ENCODE results near the gene H2BK1.

H2BK1 gene

DNA sequence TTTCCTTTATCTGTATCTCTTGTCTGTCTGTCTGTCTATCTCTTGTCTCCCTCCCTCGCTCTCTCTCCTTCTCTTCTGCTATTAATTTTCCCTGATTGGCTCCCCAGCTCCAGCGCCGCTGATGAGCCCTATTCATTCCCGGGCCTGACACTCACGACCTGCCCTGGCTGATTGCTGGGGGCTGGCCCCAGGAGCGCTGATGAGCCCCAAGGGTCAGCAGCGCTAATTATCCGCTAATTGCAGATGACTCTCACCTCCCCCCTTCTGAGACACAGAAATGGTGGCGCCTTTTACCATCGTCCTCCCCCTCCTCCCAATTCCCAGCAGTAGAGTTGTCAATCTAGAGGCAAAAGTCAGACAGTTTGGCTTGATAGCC lies 41.5 kb downstream of the H2BK1 start:
- TF ChIP-seq, protein P1, sequence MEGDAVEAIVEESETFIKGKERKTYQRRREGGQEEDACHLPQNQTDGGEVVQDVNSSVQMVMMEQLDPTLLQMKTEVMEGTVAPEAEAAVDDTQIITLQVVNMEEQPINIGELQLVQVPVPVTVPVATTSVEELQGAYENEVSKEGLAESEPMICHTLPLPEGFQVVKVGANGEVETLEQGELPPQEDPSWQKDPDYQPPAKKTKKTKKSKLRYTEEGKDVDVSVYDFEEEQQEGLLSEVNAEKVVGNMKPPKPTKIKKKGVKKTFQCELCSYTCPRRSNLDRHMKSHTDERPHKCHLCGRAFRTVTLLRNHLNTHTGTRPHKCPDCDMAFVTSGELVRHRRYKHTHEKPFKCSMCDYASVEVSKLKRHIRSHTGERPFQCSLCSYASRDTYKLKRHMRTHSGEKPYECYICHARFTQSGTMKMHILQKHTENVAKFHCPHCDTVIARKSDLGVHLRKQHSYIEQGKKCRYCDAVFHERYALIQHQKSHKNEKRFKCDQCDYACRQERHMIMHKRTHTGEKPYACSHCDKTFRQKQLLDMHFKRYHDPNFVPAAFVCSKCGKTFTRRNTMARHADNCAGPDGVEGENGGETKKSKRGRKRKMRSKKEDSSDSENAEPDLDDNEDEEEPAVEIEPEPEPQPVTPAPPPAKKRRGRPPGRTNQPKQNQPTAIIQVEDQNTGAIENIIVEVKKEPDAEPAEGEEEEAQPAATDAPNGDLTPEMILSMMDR (IDR thresholded peaks at IDR 0.05; ENCODE audit: low read depth, low read length) = no peak
- H3K4me3 ChIP-seq (ENCODE audit: low read depth, low read length) = no peak overlapping the region
- in situ Hi-C loops (cut with HindIII; ENCODE audit: low sequenced_read_pairs) = no loop called here
- DNase-seq (ENCODE audit: low read depth, low spot score) = no peak

DNA sequence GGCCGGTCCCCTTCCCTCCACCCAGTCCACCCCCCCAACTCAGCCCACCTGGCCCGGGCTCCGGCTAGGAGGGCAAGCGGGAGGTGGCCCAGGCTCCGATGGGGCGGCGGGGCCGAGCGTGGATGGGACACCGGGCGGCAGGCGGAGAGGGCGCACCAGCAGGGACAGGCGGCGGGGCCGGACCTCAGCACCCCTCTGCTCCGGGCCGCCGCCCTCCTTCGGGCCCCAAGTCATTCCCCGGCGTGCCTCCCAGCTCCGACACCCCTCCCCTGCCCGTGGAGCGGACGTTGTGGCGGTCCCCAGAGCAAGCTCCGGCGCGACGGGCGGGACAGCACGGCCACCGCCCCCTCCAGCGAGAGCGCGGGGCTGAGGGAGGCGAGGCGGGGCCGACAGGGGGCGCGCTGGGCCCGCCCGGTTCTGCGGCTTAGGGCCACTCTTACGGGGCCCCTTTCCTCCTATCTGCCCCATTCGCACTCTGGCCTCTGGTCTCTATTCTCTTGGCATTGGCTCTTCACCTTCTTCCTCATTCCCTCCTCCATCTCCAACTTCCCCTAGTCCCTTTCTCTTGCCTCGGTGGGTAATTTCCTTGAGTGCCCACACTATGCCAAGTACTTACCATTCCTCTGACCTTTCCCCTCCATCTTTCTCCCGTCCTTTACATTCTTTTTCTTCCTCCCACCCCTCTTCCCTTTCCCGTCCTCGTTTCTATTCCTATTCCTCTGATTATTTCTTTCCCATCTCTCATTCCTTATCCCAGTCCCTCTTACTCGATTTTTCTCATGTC lies 42.1 kb downstream of the H2BK1 start:
- DNase-seq (ENCODE audit: low read depth, low spot score) = no peak
- H3K4me3 ChIP-seq (ENCODE audit: low read depth, low read length) = no peak overlapping the region
- in situ Hi-C loops (cut with HindIII; ENCODE audit: low sequenced_read_pairs) = no loop called here
- TF ChIP-seq, protein P1 (IDR thresholded peaks at IDR 0.05; ENCODE audit: low read depth, low read length) = peak; percentile 66

DNA sequence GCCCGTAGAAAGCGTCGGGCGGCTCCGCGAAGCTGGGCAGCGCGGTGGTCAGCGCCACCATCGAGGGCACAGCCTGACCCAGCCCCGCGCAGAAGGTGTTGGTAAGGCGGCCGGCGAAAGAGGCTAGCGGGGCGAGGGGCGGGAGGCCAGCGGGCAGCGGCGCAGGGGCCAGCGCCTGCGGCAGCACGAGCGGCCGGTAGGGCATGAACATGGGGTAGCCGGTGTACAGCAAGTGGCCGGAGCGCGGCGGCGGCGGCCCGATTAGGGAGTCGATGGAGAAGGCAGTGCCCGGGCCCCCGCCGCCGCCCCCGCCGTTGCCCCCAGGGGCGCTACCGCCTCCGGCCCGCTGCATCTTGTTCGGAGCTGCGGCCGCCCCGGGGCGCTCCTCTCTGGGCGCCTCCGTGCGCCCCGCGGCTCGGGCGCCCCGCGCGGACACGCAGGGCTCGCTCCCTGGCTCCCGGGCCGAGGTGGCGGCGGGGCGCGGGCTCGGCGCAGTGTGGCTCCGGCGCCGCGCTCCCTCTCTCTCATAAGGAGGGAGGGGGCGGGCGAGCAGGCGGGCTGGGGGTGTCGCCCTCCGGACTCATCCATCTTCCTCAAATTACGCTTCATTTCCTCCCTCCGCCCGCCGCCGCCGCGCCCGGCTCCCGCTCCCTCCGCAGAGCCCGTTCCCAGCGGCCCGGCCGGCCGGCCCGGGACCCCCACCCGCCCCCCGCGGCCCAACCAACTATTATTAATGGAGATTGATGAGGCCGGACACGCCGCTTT lies 42.9 kb downstream of the H2BK1 start, which contains the start of gene GBX1:
Gene GBX1, minus strand, starts transcription at position 498 of the 765 bp plus-strand sequence. Its CDS starts 146 bp downstream, at position 352.
- no peak for DNase-seq (ENCODE audit: low read depth, low spot score)
- TF ChIP-seq, protein P1 (IDR thresholded peaks at IDR 0.05; ENCODE audit: low read depth, low read length) = no peak
- no peak within 1 kb of the TSS for H3K4me3 ChIP-seq (ENCODE audit: low read depth, low read length)
- in situ Hi-C loops (cut with HindIII; ENCODE audit: low sequenced_read_pairs) = no loop called here

- TF ChIP-seq, protein P1 (IDR thresholded peaks at IDR 0.05; ENCODE audit: low read depth, low read length) = no peak
- no peak for DNase-seq (ENCODE audit: low read depth, low spot score)
- no peak overlapping the region for H3K4me3 ChIP-seq (ENCODE audit: low read depth, low read length)
- in situ Hi-C loops (cut with HindIII; ENCODE audit: low sequenced_read_pairs) = no loop called here
Observed at GRCh38 chr7:151166629-151167196, 43.6 kb downstream of the H2BK1 start.

GRCh38 chr7:151161757-151162156 lies 48.5 kb downstream of the H2BK1 start:
- in situ Hi-C loops (cut with HindIII; ENCODE audit: low sequenced_read_pairs) = no loop called here
- TF ChIP-seq, protein P1 (IDR thresholded peaks at IDR 0.05; ENCODE audit: low read depth, low read length) = no peak

More at GRCh38 chr7:151161757-151162156, 48.5 kb downstream of the H2BK1 start:
- no peak for DNase-seq (ENCODE audit: low read depth, low spot score)
- no peak overlapping the region for H3K4me3 ChIP-seq (ENCODE audit: low read depth, low read length)
